ENCODE results near the gene DDAH1.
A peak's percentile ranks its signal among the peaks of the same experiment; 100 is the strongest.

DDAH1 gene

DNA sequence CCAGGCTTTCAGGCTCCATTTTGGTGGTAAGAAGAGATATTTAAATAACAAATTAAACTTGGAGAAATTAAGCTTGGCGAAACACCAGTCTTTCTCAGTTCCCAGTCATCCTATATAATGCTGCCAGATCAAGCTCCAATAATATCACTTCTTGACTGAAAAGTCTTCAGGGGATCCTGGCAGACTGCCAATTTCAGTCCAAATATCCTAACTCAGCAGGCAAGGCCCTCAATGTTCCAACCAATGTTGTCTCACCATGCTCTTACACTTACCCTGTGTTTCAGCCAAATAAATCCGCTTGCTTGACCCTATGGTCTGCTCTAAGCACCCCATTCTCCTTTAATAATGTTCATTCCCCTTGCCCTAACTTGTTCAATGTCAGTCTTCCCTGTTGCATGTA, 148.6 kb downstream of the DDAH1 start:
- FAIRE-seq (no peak), DNase-seq (ENCODE audit: extremely low spot score, insufficient read length, low read depth) (no peak)

DNA sequence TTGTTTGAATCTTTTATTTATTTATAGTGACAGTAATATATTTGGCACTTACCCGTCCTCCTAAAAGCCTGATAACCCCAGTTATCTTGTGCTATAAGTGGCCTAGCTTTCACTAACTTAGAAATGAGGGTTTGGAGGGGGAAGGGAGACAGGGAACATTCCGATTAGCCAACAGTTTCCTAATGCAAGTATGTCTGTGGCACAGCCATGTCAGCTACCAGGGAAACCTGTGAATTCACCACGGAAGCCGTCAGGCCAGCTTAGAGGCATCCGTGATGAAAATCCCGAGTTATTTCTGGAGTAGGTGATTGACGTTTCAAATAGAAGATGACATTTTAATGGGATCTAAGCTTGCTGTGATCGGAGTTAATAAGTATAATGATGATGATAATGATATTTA, 149.2 kb downstream of the DDAH1 start:
- no peak for FAIRE-seq
- no peak for DNase-seq (ENCODE audit: extremely low spot score, insufficient read length, low read depth)

DNA sequence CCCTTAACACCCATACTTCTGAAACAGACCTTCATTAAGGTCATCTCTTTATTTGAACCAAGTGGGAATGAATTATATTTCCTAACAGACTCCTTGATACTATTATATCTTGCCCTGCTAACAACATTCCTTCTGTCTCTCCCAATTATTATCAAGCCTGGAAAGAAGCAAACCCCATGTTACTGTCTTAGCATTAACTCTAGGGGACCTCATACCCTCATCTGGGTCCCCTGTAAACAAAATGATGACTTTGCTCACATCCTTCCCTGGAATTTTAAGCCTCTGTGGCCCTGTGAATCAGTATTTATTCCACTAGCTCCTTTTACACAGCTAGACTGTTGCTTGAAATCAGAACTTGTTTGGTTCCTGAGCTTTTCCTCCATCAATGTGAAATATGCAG, 150.2 kb downstream of the DDAH1 start:
- DNase-seq (ENCODE audit: extremely low spot score, insufficient read length, low read depth) (no peak), FAIRE-seq (no peak)

DNA sequence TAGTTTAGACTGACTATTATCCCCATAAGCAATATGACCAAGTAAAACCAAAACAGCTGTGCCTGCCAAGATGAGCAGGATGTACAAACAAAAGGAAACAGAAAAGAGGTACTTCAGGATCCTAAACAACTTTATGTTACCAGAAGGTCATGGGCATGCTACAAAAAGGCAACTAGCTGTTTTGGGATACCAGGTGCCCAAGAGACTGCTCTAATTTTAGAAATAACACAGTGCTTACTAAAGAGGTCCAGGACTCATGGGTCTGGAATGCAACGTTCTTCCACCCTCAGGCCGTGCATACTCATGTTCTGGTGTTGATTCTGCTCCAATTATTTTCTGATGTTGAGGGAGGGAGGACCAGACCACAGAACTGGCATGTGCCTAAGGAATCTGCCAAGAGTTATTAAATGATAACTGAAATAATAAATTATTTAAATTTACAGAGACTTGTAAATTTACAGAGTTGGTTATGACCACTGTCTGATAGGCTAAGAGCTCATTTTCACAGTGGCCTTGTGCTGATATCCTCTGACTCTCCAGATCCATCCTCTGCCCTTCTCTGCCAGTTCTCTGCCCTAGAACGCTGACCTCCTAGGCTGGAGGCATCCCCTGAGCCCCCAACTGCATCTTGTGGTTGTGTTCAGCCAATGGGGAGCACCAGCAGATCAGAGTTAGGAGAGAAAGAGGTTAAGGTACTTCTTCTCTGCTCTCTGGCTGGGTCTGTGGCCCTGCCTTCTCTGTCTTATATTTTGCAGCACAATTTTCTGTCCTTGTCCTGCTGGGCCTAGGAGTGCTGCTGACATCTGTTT, 150.9 kb downstream of the DDAH1 start:
- no peak for DNase-seq (ENCODE audit: extremely low spot score, insufficient read length, low read depth)
- no peak for FAIRE-seq

DNA sequence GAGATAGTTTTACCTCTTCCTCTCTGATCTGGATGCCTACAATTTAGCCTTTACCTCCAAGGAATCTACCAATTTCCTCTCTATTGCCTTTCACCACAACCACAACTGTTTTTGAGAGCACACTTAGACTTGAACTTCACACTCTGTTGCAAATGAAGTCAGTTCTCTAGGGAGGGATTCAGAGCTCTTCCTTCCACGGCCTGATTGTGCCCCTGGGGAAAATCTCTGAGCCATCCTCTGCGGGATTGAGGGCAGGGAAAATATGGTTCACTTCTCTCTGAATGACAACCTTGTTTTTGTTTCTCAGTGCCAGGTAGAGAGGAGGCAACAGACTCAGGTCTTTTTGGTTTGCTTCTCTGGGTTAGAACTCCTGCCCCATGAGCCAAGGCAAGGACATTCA, 153.1 kb downstream of the DDAH1 start:
- no peak for FAIRE-seq

DNA sequence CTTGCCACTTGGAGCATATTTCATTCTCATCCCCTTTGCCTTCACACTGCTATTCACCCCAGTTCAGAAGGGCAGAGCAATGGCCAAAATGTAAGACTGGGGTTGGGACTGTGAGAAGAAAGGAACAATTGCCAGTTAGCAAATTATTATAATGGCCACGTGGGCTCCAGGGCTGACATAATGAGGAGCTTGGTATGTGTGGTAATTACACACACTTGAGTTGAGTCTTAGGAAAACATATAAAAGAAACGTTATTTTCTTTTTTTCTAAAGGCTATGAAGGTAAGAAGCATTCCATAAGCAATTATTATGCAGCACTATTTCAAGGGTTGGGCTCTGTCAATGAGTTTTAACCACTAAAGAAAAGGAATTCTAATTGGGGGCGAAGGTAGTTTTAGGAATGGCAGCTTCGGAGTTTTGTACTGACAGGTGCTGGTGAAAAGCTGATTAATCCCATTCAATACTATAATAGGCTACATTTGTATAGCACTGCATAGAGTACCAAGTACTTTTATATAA, 156.1 kb downstream of the DDAH1 start:
- no peak for DNase-seq (ENCODE audit: extremely low spot score, insufficient read length, low read depth)
- no peak for FAIRE-seq

More for the DNA sequence above, 153.1 kb downstream of the DDAH1 start:
- DNase-seq (ENCODE audit: extremely low spot score, insufficient read length, low read depth): no peak

DNA sequence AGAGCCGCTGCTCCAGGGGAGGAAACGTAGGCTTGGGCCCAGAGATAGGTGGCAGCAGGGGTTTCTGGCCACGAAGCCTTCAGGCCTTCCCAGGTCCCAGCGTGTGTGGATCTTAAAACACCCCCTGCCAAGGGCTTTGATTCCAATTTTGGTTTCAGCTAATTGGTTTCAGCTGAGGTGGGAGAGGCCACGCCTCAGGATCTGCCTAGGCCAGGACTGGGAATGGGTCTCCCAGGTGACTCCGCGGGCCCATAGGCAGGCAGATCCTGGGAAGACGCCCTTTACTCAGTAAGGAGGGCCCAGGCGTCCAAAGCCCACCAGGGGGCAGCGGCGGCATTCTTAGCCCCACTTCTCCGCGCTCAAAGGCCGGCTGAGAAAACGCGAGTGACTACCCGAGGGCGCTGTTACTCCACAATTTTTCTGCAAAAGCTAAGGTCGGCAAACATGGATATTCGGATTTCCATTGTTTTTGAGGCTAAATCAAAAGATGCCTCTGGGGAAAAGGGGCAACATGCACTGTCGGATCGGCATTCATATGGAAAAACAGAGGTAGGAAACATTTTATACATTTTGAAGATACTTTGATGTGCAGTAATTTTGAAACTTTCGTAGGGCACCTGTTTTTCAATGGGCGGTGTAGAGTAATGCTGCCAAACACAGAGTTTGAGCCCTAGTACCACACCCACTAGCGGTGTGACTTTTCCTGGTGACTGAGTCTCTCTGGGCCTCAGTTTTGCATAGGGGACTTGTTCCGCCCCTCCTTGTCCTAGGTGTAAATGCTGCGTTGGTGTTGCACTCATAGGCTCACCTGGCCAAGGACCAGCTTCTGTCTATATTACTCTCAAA, 156.7 kb downstream of the DDAH1 start:
- peak; percentile 63 for FAIRE-seq
- peak; percentile 38 for DNase-seq (ENCODE audit: extremely low spot score, insufficient read length, low read depth)

DNA sequence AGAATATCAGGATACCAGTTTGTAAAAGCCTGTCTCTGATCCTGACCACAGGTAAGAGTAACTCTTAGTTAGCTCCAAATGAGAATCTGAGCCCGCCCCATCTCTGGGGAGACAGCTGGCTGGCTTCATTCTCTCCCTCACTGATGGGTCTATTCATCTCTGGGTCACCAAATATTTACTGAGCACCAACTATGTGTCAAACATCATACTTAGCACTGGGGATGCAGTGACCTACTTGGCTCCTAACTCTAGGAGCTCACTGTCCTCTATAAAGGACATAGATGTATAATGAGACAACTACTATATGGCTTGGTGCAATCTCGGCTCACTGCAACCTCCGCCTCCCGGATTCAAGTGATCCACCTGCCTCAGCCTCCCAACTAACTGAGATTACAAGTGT, 158.7 kb downstream of the DDAH1 start:
- FAIRE-seq (no peak), DNase-seq (ENCODE audit: extremely low spot score, insufficient read length, low read depth) (no peak)

DNA sequence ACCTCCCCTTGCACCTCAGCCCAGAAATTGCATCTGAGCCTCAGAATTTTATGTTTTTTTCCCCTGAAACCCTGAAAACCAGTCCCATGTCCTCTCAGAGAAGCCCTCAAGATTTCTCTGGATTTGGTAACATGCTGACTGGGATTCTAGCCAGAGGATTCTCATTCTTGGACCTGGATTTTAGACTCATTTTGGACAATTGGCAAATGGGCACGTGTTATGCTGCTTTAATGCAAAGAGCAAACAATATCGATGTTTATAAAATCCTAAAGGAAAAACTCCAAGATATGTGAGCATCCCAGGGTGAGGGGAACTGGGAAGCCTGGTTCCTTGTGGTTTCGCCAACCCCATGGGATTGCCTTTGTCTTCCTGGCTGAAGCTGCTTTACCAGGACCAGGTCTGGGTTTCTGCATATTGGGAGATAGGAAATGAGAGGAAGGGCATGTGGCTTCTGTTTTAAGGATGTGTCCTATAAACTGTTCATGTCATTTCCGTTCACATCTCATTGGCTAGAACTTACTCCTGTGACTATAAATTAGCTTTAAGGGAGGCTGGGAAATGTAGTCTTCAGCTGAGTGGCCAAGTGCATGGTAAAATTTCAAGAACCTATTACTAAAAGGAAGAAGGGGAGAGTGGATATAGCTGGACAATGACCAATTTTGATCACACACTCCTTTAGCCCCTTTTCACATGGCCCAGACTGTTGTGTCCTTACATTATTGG, 161.4 kb downstream of the DDAH1 start:
- DNase-seq (ENCODE audit: extremely low spot score, insufficient read length, low read depth) (no peak), FAIRE-seq (no peak)

DNA sequence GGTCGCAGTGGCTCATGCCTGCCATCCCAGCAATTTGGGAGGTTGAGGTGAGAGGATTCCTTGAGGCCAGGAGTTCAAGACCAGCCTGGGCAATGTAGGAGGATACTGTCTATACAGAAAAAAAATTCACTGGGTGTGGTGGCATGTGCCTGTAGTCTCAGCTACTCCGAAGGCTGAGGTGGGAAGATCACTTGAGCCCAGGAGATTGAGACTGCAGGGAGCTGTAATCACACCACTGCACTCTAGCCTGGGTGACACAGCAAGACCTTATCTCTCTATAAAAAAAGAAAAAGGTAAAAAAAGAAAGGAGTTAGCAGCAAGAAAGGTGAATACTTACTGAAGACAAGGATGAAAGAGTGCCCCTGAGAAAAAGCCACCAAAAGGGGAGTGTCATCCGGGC, 164.8 kb downstream of the DDAH1 start:
- no peak for FAIRE-seq
- DNase-seq (ENCODE audit: extremely low spot score, insufficient read length, low read depth): no peak

DNA sequence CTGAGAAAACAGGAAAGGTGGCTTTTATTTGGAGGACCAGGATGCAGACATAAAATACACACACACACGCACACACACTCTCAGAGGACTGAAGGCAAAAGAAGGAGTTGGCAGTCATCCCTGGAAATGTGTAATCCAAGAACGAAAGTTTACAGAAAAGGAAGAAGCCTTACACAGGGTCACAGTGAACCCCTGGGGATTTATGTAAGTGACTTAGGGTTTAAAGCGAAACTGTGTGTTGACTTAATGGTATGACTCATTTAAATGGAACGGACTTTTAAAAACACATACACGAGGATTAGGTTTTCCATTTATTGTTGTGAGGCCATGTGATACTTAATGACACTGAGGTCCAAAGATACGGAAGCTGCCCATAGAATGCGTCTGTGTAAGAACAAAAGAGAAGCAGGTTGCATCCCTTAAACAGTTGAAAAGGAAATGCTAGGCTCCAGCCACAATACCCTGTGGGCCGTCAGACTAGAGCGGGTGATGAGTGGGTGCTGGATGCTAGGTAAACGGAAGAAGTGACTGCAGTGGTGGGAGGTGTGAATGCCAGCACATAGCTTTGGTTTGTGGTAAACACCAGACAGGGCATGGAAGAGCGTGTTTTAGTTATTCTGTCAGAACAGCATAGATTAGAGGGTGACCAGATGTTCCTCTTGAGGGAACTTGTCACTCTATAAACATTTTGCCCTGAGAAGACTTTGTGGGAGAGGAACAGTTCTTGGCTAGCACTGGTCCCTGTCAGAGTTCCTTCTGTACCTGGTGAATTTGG, 166.9 kb downstream of the DDAH1 start:
- FAIRE-seq (peak; percentile 93), DNase-seq (ENCODE audit: extremely low spot score, insufficient read length, low read depth) (peak; percentile 54)

DNA sequence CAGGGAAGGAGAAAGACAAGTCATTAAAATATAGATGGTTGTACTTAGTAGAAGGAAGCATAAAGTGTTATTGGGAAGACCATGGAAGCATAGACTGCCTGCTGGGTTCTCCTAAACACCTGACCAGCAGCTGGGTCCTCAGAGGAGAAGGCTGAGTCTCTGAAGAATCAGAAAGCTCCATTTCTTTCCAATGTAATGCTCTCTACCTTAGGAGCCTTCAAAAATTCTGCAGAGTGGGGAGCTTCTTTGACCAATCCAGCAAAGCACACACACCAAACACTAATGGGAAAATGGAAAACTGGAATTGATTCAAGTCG, 167.5 kb downstream of the DDAH1 start:
- no peak for DNase-seq (ENCODE audit: extremely low spot score, insufficient read length, low read depth)
- no peak for FAIRE-seq

DNA sequence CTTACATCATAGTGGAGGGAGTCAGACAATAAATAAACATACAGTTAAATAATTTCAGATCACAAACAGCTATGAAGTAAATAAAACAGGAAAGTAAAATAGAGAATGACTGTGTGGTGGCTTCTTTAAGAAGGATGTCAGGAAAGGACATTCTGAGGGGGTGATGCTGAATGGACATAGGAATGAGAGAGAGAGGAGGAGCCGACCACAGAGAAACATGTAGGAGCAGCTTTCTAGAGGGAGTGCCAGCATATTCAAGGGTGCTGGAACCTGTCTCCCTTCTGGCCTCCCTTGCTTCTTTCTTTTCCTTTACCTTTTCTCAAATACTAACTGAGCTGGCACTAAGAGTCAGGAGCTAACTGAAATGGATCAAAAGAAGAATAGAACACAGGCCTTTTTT, 168.0 kb downstream of the DDAH1 start:
- FAIRE-seq: no peak
- no peak for DNase-seq (ENCODE audit: extremely low spot score, insufficient read length, low read depth)

DNA sequence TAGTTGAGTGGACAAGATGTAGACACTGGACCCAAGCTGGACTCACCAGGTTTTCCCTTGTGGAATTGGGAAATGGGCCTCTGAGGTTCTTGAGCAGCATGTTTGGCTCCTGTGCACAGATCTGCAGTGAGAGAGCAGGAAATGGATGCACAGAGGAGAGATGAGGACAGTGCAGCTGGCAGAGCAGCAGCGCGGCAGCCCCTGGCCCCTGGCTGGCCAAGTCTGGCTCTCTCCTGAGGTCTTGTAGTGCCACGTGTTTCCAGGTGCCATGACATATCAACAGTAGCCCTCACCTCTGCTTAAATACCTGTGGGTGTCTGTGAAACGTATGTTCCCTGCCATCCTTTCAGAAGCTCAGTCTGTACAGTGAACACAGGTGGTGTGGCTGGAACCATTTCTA, 169.3 kb downstream of the DDAH1 start:
- FAIRE-seq (no peak), DNase-seq (ENCODE audit: extremely low spot score, insufficient read length, low read depth) (no peak)

DNA sequence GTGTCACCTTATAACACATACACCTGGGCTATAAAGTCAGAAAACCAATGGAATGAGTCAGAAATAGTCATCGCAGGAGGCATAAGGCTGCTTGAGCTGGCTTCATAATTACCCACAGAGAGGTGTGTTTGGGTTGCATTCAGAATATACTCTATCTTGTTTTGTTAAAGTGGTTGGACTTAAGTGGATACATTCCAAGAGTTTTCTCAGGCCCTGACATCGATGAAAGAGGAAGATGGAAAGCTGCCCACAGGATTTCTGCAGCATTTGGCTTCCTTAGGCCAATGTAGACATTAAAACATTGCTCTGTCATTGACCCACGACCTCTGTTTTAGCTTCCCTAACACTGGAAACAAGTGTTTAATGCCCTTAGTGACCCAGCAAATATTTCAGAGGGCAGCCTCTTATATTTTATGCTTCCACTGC, 169.9 kb downstream of the DDAH1 start:
- DNase-seq (ENCODE audit: extremely low spot score, insufficient read length, low read depth): no peak
- no peak for FAIRE-seq

DNA sequence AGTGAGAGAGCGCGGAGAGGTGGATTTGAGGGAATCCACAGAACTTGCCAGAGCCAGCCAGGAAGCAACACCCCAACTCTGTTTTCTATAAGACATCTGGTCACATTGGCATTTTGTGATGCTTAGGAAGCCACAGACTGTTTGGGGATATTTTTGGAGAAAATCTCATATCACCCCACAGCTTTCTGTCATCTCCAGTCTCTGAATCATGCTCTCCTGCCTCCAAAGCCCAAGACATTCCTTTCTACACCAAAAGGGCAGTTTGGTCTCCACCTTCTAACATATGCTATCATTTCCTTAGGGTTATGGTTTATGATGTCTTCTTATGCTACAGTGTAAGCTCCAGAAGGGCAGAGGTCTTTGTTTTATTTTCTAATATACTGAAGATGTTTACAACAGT, 174.1 kb downstream of the DDAH1 start:
- no peak for DNase-seq (ENCODE audit: extremely low spot score, insufficient read length, low read depth)
- FAIRE-seq: no peak

DNA sequence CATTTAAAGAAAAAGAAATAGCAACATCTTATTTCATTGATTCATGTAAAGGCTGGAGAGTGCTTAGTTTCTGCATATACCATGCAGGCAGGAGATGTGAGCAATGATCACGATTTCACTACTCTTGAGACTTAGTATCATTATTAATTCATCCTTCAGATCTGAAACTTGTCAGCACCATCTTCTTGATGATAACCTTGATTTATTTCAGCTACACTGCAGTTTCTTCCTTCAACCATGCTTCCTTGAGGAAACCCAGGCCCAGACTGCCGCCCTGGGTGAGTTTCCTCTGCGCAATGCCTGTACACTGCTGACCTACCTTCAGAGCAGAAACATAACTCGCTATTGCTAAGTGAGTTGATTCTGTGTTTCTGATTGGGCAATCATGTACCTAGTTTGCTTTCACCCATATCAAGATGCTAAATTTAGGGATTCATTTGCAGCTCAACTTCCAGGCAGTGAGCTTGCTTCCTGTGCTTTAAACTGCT, 175.1 kb downstream of the DDAH1 start:
- no peak for FAIRE-seq
- DNase-seq (ENCODE audit: extremely low spot score, insufficient read length, low read depth): no peak

DNA sequence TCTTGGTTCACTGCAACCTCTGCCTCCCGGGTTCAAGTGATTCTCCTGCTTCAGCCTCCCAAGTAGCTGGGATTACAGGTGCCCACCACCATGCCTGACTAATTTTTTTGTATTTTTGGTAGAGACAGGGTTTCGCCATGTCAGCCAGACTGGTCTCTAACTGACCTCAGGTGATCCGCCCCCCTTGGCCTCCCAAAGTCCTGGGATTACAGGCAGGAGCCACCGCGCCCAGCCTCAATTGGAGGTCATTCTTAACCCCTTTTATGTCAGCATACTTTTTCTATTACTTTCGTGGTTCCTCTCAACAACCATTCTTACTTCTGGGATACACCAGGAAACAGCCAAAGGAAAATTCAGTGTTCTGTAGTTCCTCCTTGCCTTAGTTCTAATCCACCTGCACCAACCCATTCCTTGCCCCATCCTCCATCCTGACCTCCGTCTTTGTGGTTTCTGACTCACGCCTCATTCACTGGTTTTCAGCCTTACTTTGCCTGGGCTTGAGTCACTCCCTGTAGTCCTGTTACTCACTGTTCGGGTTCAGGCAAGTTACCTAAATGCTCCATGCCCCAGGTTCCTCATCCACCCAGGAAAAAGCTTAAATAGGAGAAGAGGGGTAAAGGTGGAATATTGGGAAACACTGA, 175.6 kb downstream of the DDAH1 start:
- no peak for DNase-seq (ENCODE audit: extremely low spot score, insufficient read length, low read depth)
- FAIRE-seq: no peak

DNA sequence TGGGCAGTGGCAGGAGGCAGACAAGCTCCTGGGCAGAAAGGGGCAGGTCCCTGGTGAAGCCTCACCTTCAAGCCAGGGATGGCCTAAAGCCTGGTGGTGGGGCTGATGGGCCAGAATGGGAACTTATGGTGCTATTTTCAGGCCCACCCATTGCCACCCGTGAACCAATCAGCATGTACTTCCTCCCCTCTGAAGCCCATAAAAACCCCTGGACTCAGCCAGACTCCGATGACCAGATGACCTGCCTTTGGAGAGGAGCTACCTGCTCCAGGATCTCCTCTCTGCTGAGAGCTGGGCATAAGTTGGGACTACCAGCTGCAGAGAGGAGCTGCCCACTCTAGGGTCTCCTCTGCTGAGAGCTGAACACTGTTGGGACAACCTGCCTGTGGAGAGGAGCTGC, 180.8 kb downstream of the DDAH1 start:
- DNase-seq (ENCODE audit: extremely low spot score, insufficient read length, low read depth) (no peak), FAIRE-seq (no peak)
